Esophagus muscularis mucosa (tissue), 4 donors: ENCODE results near the gene TTYH2. TPM values are rescaled to one million over a fixed set of nuclear protein-coding genes. Genes with fewer than 3 reads are reported as not detected.
A peak's percentile ranks its signal among the peaks of the same experiment; 100 is the strongest.

Experiments used
- DNase-seq: peaks from one replicate; pipeline ENCODE4 v3.0.0-alpha.2; 2017; ENCODE audit errors: extremely low spot score
- H3K27ac ChIP-seq, 4 donors: fragments of 200-600 bp; sonication (generic); replicated peaks in 1 of 4; 1 replicate in 3 of 4; 2 replicates in 1 of 4; pipeline ENCODE4 v1.5.1; 2016 to 2019; ENCODE audit warnings: mild to moderate bottlenecking in 1 of 4
- H3K27me3 ChIP-seq, 4 donors: fragments of 200-600 bp; sonication (generic); one replicate each; pipeline versions ENCODE4 v1.5.1 to v1.6.0; 2016 to 2019
- H3K36me3 ChIP-seq, 4 donors: fragments of 200-600 bp; sonication (generic); one replicate each; pipeline ENCODE4 v1.5.1; 2016 to 2019
- H3K4me1 ChIP-seq, 4 donors: fragments of 200-600 bp; sonication (generic); one replicate each; pipeline ENCODE4 v1.5.1; 2016 to 2019
- H3K4me3 ChIP-seq, 4 donors: fragments of 200-600 bp; sonication (generic); 1 replicate in 2 of 4; 2 replicates in 2 of 4; pipeline ENCODE4 v1.5.1; 2016 to 2019; ENCODE audit warnings: mild to moderate bottlenecking in 4 of 4, moderate library complexity in 1 of 4
- H3K9me3 ChIP-seq, 4 donors: fragments of 200-600 bp; sonication (generic); 1 replicate in 3 of 4; 2 replicates in 1 of 4; pipeline ENCODE4 v1.5.1; 2016 to 2019
- EP300 ChIP-seq: sonication (generic); formaldehyde crosslinking; IDR thresholded peaks from one replicate; pipeline ENCODE4 v1.6.1; 2017; ENCODE audit warnings: antibody characterized with exemption
- POLR2A ChIP-seq: fragments of 450-650 bp; IDR thresholded peaks from one replicate; pipeline ENCODE4 v1.6.1; 2017; ENCODE audit warnings: antibody characterized with exemption, moderate library complexity, mild to moderate bottlenecking, low read depth
- POLR2AphosphoS5 ChIP-seq, 2 donors: sonication (generic); formaldehyde crosslinking; IDR thresholded peaks; one replicate each; pipeline ENCODE4 v1.6.1; 2017; ENCODE audit warnings: antibody characterized with exemption in 2 of 2
- WGBS: methylation state at CpG from one replicate; pipeline ENCODE4 v1.1.5; 2018; 5-methylcytosine and 5-hydroxymethylcytosine counted together
- intact Hi-C: fragments of 100-400 bp; cut with DNase I; formaldehyde crosslinking; loops from one replicate; pipeline ENCODE4 v1.15.1; 2023
- total RNA-seq, 4 donors: library from RNA; depleted of rRNA; stranded (reverse); fragments of >200 nt; gene quantifications; one replicate each; pipeline versions ENCODE4 v1.1.0 to v1.2.1, GENCODE V29; 2016
- TF ChIP-seq, protein P1 (sequence below), 3 experiments: fragments of 200-600 bp in 2 of 3; fragments of 450-650 bp in 1 of 3; sonication (generic) in 2 of 3; IDR thresholded peaks; one replicate each; pipeline ENCODE4 v1.5.1; 2017 to 2019; ENCODE audit warnings: antibody characterized with exemption in 3 of 3, mild to moderate bottlenecking in 2 of 3, moderate library complexity in 1 of 3

TTYH2 gene
- total RNA-seq, 4 donors from 2014 or later: 5.8 to 11.3 (median 7.9) TPM

DNA sequence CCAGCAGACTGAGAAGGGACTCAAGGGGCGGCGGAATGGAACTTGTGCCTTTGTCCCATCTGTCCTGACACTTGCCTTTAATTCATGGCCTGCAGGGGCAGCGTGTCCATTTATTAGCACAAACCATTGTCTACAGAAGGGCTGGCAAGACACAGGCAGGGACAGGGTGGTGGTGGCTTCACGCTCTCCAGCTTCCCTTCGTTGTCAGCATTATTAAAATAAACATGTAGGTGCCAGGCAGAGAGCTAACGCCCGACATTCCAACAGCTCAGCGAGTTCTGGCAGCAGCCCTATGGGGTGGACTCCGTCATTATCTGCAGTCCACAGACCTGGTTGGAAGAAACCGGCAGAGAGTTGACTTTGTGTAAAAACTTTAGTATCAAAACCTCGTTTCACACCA lies 77.0 kb downstream of the TTYH2 start:
- WGBS: 73% methylated on average over 9 of the region's 11 CpGs
- no peak for DNase-seq
- Histone ChIP-seq H3K4me3 (no peak overlapping the region), H3K36me3 (no peaks in the 10 kb centered on the region), H3K27ac (no peak overlapping the region), H3K27me3 (peaks cover 0 to under 1% (median 0%) of the 10 kb centered on the region in 4 donors), H3K4me1 (no peaks in the 10 kb centered on the region), H3K9me3 (no peaks in the 10 kb centered on the region)
- intact Hi-C loops: no loop called here
- TF ChIP-seq EP300: no peak
- TF ChIP-seq POLR2A: no peak
- TF ChIP-seq, protein P1, sequence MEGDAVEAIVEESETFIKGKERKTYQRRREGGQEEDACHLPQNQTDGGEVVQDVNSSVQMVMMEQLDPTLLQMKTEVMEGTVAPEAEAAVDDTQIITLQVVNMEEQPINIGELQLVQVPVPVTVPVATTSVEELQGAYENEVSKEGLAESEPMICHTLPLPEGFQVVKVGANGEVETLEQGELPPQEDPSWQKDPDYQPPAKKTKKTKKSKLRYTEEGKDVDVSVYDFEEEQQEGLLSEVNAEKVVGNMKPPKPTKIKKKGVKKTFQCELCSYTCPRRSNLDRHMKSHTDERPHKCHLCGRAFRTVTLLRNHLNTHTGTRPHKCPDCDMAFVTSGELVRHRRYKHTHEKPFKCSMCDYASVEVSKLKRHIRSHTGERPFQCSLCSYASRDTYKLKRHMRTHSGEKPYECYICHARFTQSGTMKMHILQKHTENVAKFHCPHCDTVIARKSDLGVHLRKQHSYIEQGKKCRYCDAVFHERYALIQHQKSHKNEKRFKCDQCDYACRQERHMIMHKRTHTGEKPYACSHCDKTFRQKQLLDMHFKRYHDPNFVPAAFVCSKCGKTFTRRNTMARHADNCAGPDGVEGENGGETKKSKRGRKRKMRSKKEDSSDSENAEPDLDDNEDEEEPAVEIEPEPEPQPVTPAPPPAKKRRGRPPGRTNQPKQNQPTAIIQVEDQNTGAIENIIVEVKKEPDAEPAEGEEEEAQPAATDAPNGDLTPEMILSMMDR (IDR thresholded peaks at IDR 0.05): no peak
- no peak for TF ChIP-seq POLR2AphosphoS5 (IDR thresholded peaks at IDR 0.05)

GRCh38 chr17:74292495-74292894 lies 79.1 kb downstream of the TTYH2 start:
- peaks cover 0 to 8% (median 0%) of the 10 kb centered on the region in 4 donors for H3K4me1 ChIP-seq
- H3K27me3 ChIP-seq: peaks cover 0 to 6% (median 0%) of the 10 kb centered on the region in 4 donors
- no peak overlapping the region for H3K4me3 ChIP-seq
- intact Hi-C loops: no loop called here
- TF ChIP-seq, protein P1 (IDR thresholded peaks at IDR 0.05): no peak
- TF ChIP-seq POLR2AphosphoS5 (IDR thresholded peaks at IDR 0.05) (no peak), EP300 (no peak), POLR2A (no peak)
- 93% methylated on average over 10 of the region's 10 CpGs for WGBS
- no peaks in the 10 kb centered on the region for H3K36me3 ChIP-seq
- no peak overlapping the region for H3K27ac ChIP-seq
- H3K9me3 ChIP-seq: no peaks in the 10 kb centered on the region
- no peak for DNase-seq

DNA sequence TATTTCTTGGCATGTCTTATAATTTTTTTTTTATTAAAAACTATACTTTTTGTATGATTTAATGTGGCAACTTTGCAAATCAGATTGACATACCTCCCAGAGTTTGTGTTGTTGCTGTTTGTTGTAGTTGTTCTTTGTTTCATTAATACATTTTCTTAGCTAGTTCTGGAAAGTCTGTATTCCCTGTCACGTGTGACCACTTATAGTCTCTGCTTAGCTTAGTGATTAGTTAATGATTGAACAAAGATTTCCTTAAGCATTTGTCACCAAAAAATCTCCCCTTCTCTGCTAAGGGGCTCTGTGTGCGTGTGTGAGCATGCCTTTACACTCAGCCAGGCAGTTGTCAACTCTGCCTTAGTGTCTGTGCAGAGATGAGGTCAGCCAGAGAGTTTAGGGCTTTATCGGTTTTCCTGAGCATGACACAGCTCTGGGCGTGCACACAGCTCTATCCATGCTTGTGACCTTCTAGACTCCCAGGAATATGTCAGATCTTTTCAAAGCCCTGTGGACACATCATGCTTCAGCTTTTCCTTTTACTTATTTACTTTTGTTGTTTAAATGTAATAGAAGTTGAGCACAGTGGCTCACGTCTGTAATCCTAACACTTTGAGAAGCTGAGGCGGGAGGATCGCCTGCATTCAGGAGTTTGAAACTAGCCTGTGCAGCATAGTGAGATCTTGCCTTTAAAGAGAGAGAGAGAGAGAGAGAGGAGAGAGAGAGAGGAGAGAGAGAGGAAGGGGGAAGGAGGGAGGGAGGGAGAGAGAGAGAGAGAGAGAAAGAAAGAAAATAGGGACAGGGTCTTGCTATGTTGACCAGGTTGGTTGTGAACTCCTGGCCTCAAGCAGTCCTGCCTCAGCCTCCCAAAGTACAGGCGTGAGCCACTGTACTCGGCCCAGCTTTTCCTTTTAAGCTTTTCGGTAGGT lies 82.5 kb downstream of the TTYH2 start:
- no peak overlapping the region for H3K4me3 ChIP-seq
- H3K4me1 ChIP-seq: peaks cover 0 to 8% (median 0%) of the 10 kb centered on the region in 4 donors
- no peak overlapping the region for H3K27ac ChIP-seq
- TF ChIP-seq POLR2AphosphoS5 (IDR thresholded peaks at IDR 0.05) (no peak), EP300 (no peak), POLR2A (no peak)
- TF ChIP-seq, protein P1 (IDR thresholded peaks at IDR 0.05): no peak
- H3K9me3 ChIP-seq: no peaks in the 10 kb centered on the region
- H3K36me3 ChIP-seq: no peaks in the 10 kb centered on the region
- DNase-seq: no peak
- WGBS: 65% methylated on average over 10 of the region's 10 CpGs
- H3K27me3 ChIP-seq: peaks cover 0 to 38% (median 0%) of the 10 kb centered on the region in 4 donors
- intact Hi-C loops: no loop called here

DNA sequence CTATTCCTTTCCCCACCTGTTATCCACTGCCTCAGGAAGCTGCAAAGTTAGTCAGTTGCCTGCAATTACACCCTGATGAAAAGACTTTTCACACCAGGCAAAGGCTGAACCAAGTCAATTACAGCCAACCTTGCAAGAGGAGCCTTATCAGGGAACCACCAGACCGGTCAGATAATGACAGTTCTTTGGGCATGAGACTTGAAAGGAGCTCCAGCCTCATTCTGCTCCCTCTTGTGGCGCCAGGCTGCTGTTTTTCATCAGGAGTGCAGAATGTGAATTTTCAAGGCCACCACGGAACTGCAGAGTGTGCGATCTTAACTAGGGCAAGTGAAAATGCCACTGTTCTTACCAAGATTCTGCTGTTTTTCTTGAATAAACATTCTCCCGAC lies 83.2 kb downstream of the TTYH2 start:
- TF ChIP-seq POLR2AphosphoS5 (IDR thresholded peaks at IDR 0.05) (no peak), POLR2A (no peak), EP300 (no peak)
- TF ChIP-seq, protein P1 (IDR thresholded peaks at IDR 0.05): peak; percentile 38 to 53 (median 49)
- intact Hi-C loops: no loop called here
- Histone ChIP-seq H3K27me3 (peaks cover 0 to 40% (median 0%) of the 10 kb centered on the region in 4 donors), H3K4me1 (peaks cover 0 to 8% (median 0%) of the 10 kb centered on the region in 4 donors), H3K36me3 (no peaks in the 10 kb centered on the region), H3K9me3 (no peaks in the 10 kb centered on the region), H3K4me3 (no peak overlapping the region), H3K27ac (no peak overlapping the region)
- WGBS: 10% methylated on average over 5 of the region's 5 CpGs
- no peak for DNase-seq
